GM21447 (cell line): ENCODE measurements around the gene HEXD.
"Not testable (repeated sequence)": the region's sequence is repeated elsewhere in the genome, so short reads cannot be mapped to it uniquely, and the experiment has no call there.

ENCODE experiments used
- ATAC-seq: cut with Tn5 transposase; IDR thresholded peaks from one replicate; pipeline ENCODE4 v1.9.1; 2021; ENCODE audit not compliant: unreplicated experiment

HEXD gene

DNA sequence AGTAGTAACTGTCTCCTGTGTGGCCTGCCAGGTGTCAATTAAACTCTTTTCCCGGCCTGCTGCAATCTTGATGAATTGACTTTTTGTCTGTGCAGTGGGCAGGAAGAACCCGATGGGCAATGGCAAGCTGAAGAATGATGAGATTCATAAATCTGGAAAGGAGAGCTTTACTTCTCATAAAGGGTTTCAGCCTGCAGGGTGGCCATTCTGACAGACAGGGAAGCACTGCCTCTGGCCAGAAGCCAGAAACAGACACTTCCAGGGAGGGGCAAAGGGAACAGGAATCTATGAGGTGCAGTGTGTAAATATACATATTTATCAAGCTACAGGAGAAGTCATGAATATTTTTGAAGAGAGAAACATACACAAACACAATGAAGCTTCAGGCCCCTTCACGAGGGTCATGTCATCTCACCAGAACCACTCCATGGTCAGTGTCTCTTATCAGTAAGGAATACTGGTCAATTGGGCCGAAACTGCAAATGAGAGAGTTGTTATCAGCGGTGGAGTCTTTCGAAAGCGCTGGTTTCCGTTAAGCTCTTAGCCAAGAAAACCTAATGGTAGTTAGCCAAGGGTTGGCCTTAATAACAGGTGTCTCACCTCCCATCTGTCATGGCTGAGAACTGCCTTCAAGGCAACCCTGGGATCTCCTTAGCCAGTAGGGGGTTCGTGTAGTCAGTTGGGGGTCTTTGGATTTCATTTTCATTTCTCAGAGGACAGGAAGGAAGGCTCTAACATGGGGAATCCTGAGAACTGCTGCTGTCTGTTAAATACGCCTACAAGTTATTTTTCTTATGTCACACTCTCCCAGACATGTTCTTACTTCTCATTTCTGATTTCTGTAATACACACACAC, 39.2 kb downstream of the HEXD start:
- no peak for ATAC-seq

- peak; percentile 53 for ATAC-seq
Observed at GRCh38 chr17:82457929-82458178, 39.7 kb downstream of the HEXD start.

- ATAC-seq: peak; percentile 95
Observed at GRCh38 chr17:82458179-82458884, 40.2 kb downstream of the HEXD start, which contains the start of gene NARF. Gene NARF, plus strand, starts transcription at chr17:82458741. Its CDS starts 63 bp downstream, at chr17:82458804.

DNA sequence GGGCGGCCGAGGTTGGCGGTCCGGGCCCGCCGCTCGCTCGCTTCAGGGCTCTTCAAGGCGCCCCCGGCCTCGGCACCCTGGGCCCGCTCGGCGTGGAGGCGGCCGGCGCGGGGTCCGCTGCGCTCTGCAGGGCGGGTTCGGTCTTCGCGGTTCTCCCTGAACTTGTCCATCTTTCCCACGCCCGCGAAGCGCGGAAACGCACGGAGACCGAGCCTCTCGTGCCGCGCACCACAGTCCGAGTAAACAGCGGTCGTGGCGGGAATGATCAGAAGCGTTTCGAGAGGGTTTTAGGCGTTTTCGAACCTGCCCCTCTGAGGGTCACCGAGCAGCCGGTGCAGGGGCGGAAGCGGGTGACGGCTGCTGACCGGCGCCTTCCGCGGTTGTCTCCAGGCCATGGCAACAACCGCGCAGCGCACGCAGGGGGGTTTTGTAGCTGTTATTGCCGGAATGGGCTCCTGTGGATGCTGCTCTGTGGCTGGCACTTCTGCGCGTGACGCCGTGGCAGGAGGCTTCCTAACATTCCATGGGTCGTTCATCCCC, 40.8 kb downstream of the HEXD start:
- ATAC-seq: no peak

DNA sequence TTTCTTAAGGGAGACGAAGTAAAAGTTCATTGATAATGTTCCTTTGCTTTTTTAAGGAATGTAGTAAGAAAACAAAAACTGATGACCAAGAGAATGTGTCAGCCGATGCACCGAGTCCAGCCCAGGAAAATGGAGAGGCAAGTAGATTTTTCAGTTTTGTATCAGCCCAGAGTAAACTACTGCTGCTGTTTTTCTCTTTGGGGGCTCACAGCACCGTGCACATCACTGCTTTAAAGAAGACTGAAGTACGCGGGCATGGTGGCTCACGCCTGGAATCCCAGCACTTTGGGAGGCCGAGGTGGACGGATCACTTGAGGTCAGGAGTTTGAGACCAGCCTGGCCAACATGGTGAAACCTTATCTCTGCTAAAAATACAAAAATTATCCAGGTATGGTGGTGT, 41.8 kb downstream of the HEXD start:
- not testable (repeated sequence) for ATAC-seq

GRCh38 chr17:82461827-82462524, 43.8 kb downstream of the HEXD start:
- no peak for ATAC-seq

- no peak for ATAC-seq
Observed at GRCh38 chr17:82463391-82463790, 45.2 kb downstream of the HEXD start.

DNA sequence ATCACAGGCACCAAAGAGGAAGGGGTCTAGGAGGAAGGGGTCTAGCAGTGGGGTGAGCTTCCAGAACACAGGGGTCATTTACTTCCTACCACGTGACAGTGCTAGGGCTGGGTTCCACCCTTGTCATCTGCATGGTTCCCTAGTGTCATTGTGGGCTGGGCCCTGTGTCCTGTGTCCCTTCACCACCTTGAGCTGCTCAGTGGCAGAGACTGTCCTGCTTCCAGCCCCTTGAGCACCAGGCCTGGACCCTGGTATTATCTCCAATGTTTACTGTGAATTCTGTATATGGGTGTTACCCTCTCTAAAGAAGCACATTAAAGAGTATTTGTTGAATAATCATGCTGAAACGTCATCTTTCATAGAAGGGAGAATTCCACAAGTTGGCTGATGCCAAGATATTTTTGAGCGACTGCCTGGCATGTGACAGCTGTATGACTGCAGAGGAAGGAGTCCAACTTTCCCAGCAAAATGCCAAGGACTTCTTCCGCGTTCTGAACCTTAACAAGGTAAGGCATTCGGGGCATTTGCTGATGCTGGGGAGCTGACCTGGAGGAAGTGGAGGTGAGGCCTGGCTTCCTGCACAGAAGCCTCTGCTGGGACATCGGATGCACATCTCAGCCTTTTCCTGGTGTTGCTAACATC, 45.9 kb downstream of the HEXD start:
- ATAC-seq: no peak

DNA sequence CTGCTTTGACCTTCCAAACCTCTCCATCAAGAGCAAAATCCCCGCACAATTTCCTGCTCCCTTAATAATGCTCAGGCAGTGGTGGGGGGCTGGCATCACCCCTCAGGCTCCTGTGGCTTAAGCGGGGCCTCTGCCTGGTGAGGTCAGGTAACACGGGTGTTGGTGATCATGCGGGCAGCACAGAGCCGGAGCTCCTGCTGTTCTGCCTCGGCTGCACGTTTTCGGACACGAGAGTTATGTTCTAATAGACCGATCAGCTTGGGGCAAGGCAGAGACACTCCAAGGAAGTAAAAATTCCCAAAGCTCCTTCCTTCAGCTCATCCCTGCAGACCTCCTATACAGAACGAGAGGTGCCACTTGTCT, 46.4 kb downstream of the HEXD start:
- no peak for ATAC-seq

DNA sequence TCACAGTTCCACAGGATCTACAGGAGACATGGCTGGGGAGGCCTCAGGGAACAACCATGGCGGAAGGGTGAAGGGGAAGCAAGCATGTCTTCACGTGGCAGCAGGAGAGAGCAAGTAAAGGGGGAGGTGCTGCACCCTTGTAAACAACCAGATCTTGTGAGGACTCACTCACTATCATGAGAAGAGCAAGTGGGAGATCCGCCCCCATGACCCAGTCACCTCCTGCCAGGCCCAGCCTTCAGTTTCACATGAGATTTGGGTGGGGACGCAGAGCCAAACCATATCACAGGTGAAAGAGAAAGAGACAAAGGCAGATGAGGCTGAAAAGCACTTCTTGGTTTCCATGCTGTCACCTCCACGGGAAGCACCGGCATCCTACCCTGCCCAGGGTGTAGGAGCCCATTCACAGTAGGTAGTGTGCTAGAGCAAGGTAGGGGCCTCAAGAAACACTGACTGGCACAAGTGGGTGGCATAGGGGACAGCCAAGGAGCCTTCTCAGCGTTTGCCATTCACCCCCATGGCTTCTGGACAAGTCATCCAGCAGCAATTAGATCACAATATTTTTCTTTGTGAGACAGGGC, 47.0 kb downstream of the HEXD start:
- no peak for ATAC-seq

DNA sequence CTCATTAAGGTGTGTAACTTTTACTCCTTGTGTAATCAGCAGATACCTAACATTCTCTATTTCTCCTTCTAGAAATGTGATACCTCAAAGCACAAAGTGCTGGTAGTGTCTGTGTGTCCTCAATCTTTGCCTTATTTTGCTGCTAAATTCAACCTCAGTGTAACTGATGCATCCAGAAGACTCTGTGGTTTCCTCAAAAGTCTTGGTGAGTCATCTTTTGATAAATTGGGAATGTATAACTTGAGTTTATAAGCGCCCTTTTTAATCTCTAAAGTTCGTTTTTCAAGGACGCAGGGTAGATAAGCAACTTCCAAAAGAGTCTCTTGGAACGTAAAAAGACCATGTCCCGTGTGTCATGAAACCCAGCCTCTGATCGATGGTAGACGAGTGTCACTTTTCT, 50.5 kb downstream of the HEXD start:
- ATAC-seq: no peak

GRCh38 chr17:82470065-82470464, 51.9 kb downstream of the HEXD start:
- ATAC-seq: no peak

DNA sequence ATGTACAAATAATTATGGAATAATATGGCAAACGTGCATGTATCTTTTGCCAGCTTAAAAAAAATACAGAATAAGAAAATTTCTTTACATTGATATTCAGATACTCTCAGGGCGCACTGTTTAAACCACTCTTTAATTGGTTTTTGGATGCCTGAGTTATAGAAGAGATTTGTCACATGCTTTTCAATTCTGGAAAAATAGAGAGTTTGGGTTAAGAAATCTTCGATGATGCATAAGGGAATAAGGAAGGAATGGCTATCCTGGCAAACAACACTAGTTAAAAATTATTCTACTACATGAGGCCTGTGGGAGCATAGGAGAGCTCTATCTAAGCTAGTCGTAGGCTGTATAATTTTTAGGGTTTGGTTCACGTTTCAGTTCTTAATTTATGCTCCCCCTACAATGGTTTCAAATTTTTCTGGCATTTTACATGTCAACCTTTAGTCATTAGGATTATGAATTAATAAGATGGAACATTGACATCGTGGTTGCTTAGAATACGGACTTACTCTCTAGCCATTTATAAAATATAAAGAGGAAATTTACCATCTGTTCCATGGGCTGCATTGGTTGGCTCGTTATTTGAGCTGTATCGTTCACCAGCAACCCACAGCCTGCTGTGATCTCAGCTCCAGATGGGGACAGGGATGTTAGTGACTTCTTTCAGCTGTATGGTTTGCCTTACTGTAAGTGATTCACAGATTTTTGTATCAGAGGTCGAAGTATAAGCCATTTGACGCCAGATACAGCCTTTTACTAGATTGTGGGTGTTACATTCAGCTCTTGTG, 56.3 kb downstream of the HEXD start:
- ATAC-seq: no peak

DNA sequence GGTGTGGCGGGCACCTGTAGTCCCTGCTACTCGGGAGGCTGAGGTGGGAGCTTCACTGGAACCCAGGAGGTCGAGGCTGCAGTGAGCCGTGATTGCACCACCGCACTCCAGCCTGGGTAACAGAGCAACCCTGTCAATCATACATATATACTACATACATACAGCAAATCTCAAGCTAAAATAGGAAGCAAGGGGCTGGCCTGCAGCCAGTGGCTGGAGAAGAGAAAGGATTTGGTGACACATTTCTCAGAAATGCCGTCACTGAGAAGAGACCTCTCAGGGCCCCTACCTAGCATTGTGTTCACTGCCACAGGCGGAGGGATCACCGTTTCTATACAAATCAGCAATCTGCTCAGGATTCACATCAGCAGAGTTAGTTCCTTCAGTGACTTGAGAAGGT, 57.3 kb downstream of the HEXD start:
- no peak for ATAC-seq

GRCh38 chr17:82477934-82478333, 59.8 kb downstream of the HEXD start:
- ATAC-seq: no peak

GRCh38 chr17:82479602-82480001, 61.5 kb downstream of the HEXD start:
- no peak for ATAC-seq

DNA sequence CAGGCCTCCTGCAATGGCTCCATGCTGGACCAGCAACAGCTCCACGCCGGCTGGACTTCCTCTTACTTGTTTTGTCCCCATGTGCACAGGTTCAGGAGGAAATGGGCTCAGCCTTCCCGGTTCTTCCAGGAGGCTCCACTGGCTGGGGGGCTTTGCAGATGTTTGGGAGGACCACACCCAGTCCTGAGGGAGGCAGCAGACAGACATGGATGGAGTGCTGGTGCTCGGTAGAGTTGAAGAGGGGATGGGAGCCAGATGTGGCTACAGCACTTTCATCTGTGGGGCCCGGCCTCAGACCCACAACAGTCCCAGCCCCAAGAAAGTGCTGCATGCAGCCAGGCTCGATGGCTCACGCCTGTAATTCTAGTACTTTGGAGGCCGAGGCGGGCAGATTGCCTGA, 62.2 kb downstream of the HEXD start:
- no peak for ATAC-seq

DNA sequence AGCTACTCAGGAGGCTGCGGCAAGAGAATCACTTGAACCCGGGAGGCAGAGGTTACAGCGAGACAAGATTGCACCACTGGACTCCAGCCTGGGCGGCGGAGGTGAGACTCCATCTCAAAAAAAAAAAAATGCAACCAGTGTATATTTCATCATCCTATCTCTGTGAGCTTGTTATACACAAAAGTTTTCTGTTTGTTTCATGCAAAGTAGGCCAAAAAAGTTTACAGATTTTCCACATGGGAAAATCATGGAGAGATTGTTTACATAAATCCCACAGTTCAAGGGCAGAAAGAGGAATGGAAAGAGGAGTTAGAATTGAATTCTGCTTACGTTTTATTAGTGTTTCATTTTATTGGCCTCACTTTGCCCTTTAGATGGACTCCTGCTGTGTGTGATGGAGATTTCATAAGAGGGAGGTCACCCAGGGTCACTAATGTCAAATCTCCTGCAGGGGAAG, 65.1 kb downstream of the HEXD start:
- no peak for ATAC-seq

DNA sequence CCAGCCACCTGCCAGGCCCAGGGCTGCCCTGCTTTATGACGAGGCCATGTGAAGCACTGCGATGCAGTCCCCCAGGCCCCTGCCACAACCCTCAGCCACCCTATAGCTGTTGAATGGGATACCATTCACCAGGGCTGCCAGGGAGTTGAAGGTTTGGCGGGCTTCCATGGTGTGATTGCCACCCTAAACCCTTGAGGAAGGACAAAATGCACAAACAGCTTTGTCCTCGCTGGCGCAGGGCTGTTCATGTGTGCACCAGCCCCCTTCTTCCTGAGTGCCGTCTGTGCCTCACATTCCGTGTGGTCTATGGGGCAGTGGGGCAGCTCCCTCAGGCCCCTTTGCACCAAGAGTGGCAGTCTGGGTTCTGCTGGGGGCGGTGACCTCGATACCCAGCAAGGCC, 65.7 kb downstream of the HEXD start:
- no peak for ATAC-seq
